Measurements from ENCODE around the gene ANKRD60. TPM values are rescaled to one million over a fixed set of nuclear protein-coding genes. Genes with fewer than 3 reads are reported as not detected.

Gene ANKRD60
- total RNA-seq, 2 donors from 2014 or later, result not detected

DNA sequence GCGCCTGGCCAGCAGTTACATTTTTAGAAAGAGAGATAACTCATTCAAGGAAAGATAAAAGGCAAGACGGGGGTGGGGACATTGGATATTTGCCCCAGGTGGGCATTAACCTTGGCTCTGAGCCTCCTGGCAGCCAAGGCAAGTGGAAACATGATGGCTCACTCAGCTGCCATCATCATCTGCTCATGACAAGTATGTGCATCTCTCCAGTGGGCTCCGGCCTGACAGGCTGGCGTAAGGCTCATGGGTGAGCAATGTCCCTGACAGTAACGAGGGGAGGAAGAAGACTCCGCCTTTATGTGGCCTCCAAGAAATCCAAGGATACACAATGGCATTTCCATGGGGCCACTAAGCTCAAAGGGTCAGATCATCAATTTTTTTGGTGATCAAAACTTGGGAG lies 13.3 kb downstream of the ANKRD60 start:
- Histone ChIP-seq H3K4me1 (ENCODE audit: control insufficient read depth in 1 of 2, low read depth in 2 of 2) (no peaks in the 10 kb centered on the region), H3K4me3 (no peak overlapping the region), H3K27me3 (replicated peaks; ENCODE audit: insufficient read depth) (no peaks in the 10 kb centered on the region), H3K27ac (no peak overlapping the region), H3K9me3 (peaks cover 4% of the 10 kb centered on the region), H3K36me3 (no peaks in the 10 kb centered on the region)
- DNase-seq (ENCODE audit: low spot score), result no peak
- ATAC-seq (ENCODE audit: insufficient number of reproducible peaks, low FRiP score, low read depth), result no peak
- TF ChIP-seq, protein P1, sequence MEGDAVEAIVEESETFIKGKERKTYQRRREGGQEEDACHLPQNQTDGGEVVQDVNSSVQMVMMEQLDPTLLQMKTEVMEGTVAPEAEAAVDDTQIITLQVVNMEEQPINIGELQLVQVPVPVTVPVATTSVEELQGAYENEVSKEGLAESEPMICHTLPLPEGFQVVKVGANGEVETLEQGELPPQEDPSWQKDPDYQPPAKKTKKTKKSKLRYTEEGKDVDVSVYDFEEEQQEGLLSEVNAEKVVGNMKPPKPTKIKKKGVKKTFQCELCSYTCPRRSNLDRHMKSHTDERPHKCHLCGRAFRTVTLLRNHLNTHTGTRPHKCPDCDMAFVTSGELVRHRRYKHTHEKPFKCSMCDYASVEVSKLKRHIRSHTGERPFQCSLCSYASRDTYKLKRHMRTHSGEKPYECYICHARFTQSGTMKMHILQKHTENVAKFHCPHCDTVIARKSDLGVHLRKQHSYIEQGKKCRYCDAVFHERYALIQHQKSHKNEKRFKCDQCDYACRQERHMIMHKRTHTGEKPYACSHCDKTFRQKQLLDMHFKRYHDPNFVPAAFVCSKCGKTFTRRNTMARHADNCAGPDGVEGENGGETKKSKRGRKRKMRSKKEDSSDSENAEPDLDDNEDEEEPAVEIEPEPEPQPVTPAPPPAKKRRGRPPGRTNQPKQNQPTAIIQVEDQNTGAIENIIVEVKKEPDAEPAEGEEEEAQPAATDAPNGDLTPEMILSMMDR (IDR thresholded peaks at IDR 0.05), result no peak

DNA sequence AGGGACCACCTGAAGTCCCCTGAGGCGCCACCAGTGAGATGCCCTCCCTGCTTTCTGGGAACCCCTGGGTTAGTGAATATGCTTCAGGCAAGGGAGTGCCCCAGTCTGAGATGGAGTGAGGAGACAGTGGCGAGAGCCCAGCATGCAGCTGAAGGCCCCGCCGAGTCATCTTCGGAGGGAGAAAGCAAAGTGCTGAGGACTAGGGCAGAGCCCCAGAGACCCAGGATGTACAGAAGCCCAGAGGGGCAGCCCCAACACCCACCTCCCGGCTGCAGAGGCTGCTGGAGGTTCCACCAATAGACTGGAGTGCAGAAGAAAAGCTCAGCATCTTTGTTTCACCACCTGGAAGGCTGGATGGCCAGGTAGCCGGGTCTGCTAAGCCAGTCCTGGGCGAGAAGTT lies 14.1 kb downstream of the ANKRD60 start:
- peaks cover 0 to 4% of the 10 kb centered on the region in 2 donors for H3K4me1 ChIP-seq (ENCODE audit: control insufficient read depth in 1 of 2, low read depth in 2 of 2)
- no peak overlapping the region for H3K4me3 ChIP-seq
- ATAC-seq (ENCODE audit: insufficient number of reproducible peaks, low FRiP score, low read depth) (no peak), DNase-seq (ENCODE audit: low spot score) (no peak)
- H3K27me3 ChIP-seq (replicated peaks; ENCODE audit: insufficient read depth), result no peaks in the 10 kb centered on the region
- TF ChIP-seq, protein P1 (IDR thresholded peaks at IDR 0.05), result no peak
- H3K36me3 ChIP-seq, result no peaks in the 10 kb centered on the region
- H3K27ac ChIP-seq, result no peak overlapping the region
- H3K9me3 ChIP-seq, result peaks cover 4% of the 10 kb centered on the region

DNA sequence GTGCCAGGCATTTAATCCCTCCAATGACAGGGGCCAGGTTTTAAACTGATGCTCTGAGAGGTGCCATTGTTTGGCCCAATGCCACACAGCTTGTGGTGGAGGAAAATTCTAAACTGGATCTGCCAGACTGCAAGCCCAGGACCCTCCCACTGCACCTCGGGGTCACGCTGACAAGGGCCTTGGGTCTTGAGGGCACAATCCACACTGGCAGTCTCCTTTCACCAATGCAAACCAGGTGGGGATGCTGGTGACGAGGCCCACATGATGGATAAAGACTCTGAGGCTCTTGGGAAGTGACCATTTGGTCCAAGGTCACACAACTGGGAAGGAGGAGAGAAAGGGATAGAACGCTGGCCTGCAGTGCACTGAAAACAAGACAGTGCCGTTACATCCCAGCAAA lies 14.7 kb downstream of the ANKRD60 start:
- no peak overlapping the region for H3K4me3 ChIP-seq
- no peaks in the 10 kb centered on the region for H3K36me3 ChIP-seq
- no peak overlapping the region for H3K27ac ChIP-seq
- H3K27me3 ChIP-seq (replicated peaks; ENCODE audit: insufficient read depth), result no peaks in the 10 kb centered on the region
- TF ChIP-seq, protein P1 (IDR thresholded peaks at IDR 0.05), result no peak
- H3K9me3 ChIP-seq, result no peaks in the 10 kb centered on the region
- ATAC-seq (ENCODE audit: insufficient number of reproducible peaks, low FRiP score, low read depth), result no peak
- no peak for DNase-seq (ENCODE audit: low spot score)
- H3K4me1 ChIP-seq (ENCODE audit: control insufficient read depth in 1 of 2, low read depth in 2 of 2), result peaks cover 0 to 4% of the 10 kb centered on the region in 2 donors

DNA sequence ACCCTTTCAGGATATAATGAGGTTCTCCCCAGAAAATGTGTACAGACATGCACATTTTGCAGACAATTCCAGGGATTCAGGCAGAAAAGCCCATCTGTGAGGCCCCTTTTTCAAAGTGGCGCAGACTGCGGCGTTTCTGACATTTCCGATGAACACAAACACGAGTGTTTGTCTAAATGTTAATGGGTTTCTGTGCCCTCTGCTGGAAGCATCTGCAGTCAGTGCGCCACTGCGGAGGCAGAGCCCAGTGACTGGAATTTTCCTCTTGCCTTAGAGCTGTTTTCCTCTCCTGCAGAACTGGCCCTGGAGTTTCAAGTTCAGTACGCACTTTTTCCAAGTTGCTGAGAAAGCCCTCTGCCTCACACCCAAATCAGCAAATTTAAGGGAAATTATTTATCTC lies 15.3 kb downstream of the ANKRD60 start:
- no peak overlapping the region for H3K4me3 ChIP-seq
- no peaks in the 10 kb centered on the region for H3K36me3 ChIP-seq
- TF ChIP-seq, protein P1 (IDR thresholded peaks at IDR 0.05), result no peak
- DNase-seq (ENCODE audit: low spot score), result no peak
- H3K9me3 ChIP-seq, result no peaks in the 10 kb centered on the region
- peaks cover 0 to 4% of the 10 kb centered on the region in 2 donors for H3K4me1 ChIP-seq (ENCODE audit: control insufficient read depth in 1 of 2, low read depth in 2 of 2)
- no peaks in the 10 kb centered on the region for H3K27me3 ChIP-seq (replicated peaks; ENCODE audit: insufficient read depth)
- H3K27ac ChIP-seq, result no peak overlapping the region
- no peak for ATAC-seq (ENCODE audit: insufficient number of reproducible peaks, low FRiP score, low read depth)

DNA sequence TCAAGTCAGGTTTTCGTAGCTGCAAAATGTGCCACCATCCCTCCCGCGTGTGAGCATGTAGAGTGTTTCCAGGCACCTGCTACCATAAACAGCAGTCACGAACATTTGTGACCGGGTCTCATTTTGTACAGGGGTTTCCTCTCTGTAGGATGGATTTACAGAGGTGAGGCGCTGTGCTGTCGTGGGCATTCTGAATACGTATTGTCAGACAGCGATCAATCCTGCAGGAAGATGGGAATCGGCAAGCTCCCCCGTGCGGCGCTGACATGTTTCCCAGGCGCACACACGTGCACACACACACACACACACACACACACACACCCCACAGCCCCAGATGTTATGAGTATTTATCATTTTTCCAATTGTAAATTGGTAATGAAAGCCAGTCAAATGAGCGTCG lies 15.8 kb downstream of the ANKRD60 start:
- ATAC-seq (ENCODE audit: insufficient number of reproducible peaks, low FRiP score, low read depth) (no peak), DNase-seq (ENCODE audit: low spot score) (no peak)
- Histone ChIP-seq H3K4me3 (no peak overlapping the region), H3K4me1 (ENCODE audit: control insufficient read depth in 1 of 2, low read depth in 2 of 2) (peaks cover 0 to 4% of the 10 kb centered on the region in 2 donors), H3K27ac (no peak overlapping the region), H3K36me3 (no peaks in the 10 kb centered on the region), H3K9me3 (no peaks in the 10 kb centered on the region), H3K27me3 (replicated peaks; ENCODE audit: insufficient read depth) (no peaks in the 10 kb centered on the region)
- TF ChIP-seq, protein P1 (IDR thresholded peaks at IDR 0.05), result no peak

Measured in thoracic aorta (tissue), 2 donors.